Gastrocnemius medialis (tissue), 4 donors: ENCODE data around the gene DDR2. TPM values are rescaled to one million over a fixed set of nuclear protein-coding genes. Genes with fewer than 3 reads are reported as not detected.
A peak's percentile ranks its signal among the peaks of the same experiment; 100 is the strongest.

Experiments
- ATAC-seq, 2 donors: fragments of 150-250 bp; one replicate each; pipeline ENCODE4 v1.9.1; 2016
- DNase-seq, 2 donors: peaks; one replicate each; pipeline ENCODE4 v3.0.0-alpha.2; 2019
- H3K27ac ChIP-seq, 4 donors: fragments of 200-600 bp; sonication (generic); 1 replicate in 1 of 4; 2 replicates in 3 of 4; pipeline ENCODE4 v1.5.1; 2016 to 2018; ENCODE audit warnings: mild to moderate bottlenecking in 2 of 4, moderate library complexity in 1 of 4
- H3K27me3 ChIP-seq, 3 donors: fragments of 200-600 bp; sonication (generic) in 2 of 3; 1 replicate in 1 of 3; 2 replicates in 2 of 3; pipeline versions ENCODE4 v1.5.1 to v1.6.0; 2016 to 2019; ENCODE audit warnings: mild to moderate bottlenecking in 1 of 3, moderate library complexity in 1 of 3
- H3K36me3 ChIP-seq, 2 donors: fragments of 200-600 bp; sonication (generic) in 1 of 2; one replicate each; pipeline ENCODE4 v1.5.1; 2017 to 2018
- H3K4me1 ChIP-seq, 2 donors: fragments of 200-600 bp; sonication (generic) in 1 of 2; one replicate each; pipeline ENCODE4 v1.5.1; 2016 to 2017; ENCODE audit warnings: mild to moderate bottlenecking in 2 of 2
- H3K4me3 ChIP-seq, 4 donors: fragments of 200-600 bp; sonication (generic) in 3 of 4; 1 replicate in 1 of 4; 2 replicates in 3 of 4; pipeline ENCODE4 v1.5.1; 2016 to 2019; ENCODE audit warnings: mild to moderate bottlenecking in 2 of 4
- H3K9me3 ChIP-seq, 3 donors: fragments of 200-600 bp; sonication (generic) in 2 of 3; 1 replicate in 1 of 3; 2 replicates in 2 of 3; pipeline ENCODE4 v1.5.1; 2016 to 2019
- CTCF ChIP-seq, 5 experiments: fragments of 450-650 bp in 3 of 5; fragments of 200-600 bp in 2 of 5; sonication (generic) in 2 of 5; IDR thresholded peaks in 4 of 5; conservative IDR thresholded peaks in 1 of 5; 1 replicate in 4 of 5; 2 replicates in 1 of 5; pipeline ENCODE4 v1.5.1; 2016 to 2019; ENCODE audit warnings: antibody characterized with exemption in 5 of 5, mild to moderate bottlenecking in 3 of 5, moderate library complexity in 3 of 5
- POLR2A ChIP-seq, 2 donors: fragments of 450-650 bp; IDR thresholded peaks; one replicate each; pipeline ENCODE4 v1.6.1; 2017; ENCODE audit warnings: antibody characterized with exemption in 2 of 2, mild to moderate bottlenecking in 2 of 2, moderate library complexity in 2 of 2
- in situ Hi-C, 4 donors: fragments of 200-750 bp; cut with MboI; loops; one replicate each; pipeline versions ENCODE4 v1.15.0 to v1.8.0; 2017; ENCODE audit warnings: low sequenced_read_pairs in 4 of 4
- intact Hi-C: fragments of 100-400 bp; cut with DNase I; formaldehyde crosslinking; loops from one replicate; pipeline ENCODE4 v1.15.1; 2023; ENCODE audit warnings: low total_unique reads
- total RNA-seq, 4 donors: library from RNA; depleted of rRNA; stranded (reverse); fragments of >200 nt; gene quantifications; one replicate each; pipeline versions ENCODE4 v1.1.0 to v1.2.3, GENCODE V29; 2016

Gene DDR2
- total RNA-seq, 4 donors from 2014 or later: 9.8 to 15.4 (median 10.6) TPM

DNA sequence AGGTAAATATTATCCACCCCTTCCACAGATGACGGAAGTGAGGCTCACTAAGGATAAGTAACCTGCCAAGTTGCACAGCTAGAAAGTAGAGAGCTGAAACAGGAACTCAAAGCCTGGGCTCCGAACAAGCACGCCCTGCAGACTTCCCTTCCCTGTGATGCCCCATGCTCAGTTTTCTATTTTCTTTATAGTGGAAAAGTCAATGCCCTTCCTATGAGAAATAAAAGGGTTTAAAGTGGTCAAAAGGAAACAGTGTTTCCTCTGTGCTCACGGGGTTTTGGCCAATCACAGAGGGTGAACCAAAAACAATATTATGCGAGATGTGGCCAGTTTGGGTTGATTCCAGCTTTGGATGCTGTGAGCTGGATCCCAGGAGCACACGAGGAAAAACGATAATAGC lies 44.5 kb downstream of the DDR2 start:
- in situ Hi-C loops (no loop called here), intact Hi-C loops (no loop called here)
- Histone ChIP-seq H3K27me3 (no peaks in the 10 kb centered on the region), H3K36me3 (no peaks in the 10 kb centered on the region), H3K4me3 (no peak overlapping the region), H3K9me3 (no peaks in the 10 kb centered on the region), H3K27ac (peak overlapping the region in 3 of 4 donors; percentile 35 to 42 (median 37)), H3K4me1 (peaks cover 9 to 10% of the 10 kb centered on the region in 2 donors)
- TF ChIP-seq POLR2A (IDR thresholded peaks at IDR 0.05) (no peak), CTCF (IDR thresholded peaks at IDR 0.05 in 4 of 5, conservative IDR thresholded peaks at IDR 0.05 in 1 of 5) (no peak)
- DNase-seq (no peak), ATAC-seq (no peak)

DNA sequence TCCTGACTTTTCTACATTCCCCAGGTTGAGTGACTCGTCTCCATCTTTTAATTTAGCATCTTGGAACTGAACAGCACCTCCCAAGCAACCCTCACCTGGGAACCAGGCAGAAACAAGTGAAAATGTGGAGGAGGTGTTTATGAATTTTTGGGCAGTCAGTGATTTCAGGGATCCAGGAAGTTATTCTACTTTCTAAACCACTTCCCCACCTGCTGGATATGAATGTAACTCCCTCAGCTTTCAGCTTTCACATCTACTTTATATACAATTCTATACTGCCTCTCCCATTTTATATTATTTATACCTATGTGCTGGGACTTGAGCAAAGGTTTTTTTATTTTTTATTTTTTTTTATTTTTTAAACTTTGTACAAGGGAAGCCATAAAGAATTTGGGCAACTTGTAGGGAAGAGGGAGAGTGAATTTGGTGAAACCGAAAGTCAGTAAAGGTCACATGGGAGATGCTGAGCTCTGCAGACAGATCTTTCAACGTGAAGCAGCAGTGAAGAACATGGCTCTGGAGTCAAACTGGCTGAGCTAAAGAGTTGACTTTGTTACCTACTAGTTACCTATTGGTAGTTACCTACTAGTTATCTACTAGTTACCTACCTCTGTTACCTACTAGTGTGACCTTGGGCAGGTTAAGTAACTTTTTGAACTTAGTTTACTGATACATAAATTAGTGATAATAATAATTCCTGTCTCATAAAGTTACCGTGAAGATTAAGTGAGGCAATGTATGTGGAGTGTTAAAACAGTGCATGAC lies 45.5 kb downstream of the DDR2 start:
- intact Hi-C loops: no loop called here
- H3K4me1 ChIP-seq: peaks cover under 1 to 4% of the 10 kb centered on the region in 2 donors
- no peak for ATAC-seq

GRCh38 chr1:162678439-162678838 lies 46.2 kb downstream of the DDR2 start:
- Histone ChIP-seq H3K27me3 (no peaks in the 10 kb centered on the region), H3K9me3 (no peaks in the 10 kb centered on the region), H3K4me1 (peaks cover 0 to 4% of the 10 kb centered on the region in 2 donors), H3K4me3 (no peak overlapping the region), H3K27ac (peak overlapping the region in 2 of 4 donors; percentile 10 to 20), H3K36me3 (no peaks in the 10 kb centered on the region)
- DNase-seq (peak in 1 of 2 donors; percentile 28), ATAC-seq (peak; percentile 48 to 78)
- in situ Hi-C loops: no loop called here
- TF ChIP-seq POLR2A (IDR thresholded peaks at IDR 0.05) (no peak), CTCF (IDR thresholded peaks at IDR 0.05 in 4 of 5, conservative IDR thresholded peaks at IDR 0.05 in 1 of 5) (no peak)
- intact Hi-C loops: no loop called here

More for the DNA sequence above, 45.5 kb downstream of the DDR2 start:
- H3K27me3 ChIP-seq: no peaks in the 10 kb centered on the region
- H3K9me3 ChIP-seq: no peaks in the 10 kb centered on the region
- H3K27ac ChIP-seq: peak overlapping the region in 2 of 4 donors; percentile 20 to 42
- TF ChIP-seq CTCF (IDR thresholded peaks at IDR 0.05 in 4 of 5, conservative IDR thresholded peaks at IDR 0.05 in 1 of 5) (no peak), POLR2A (IDR thresholded peaks at IDR 0.05) (no peak)
- H3K36me3 ChIP-seq: no peaks in the 10 kb centered on the region
- DNase-seq: no peak
- no peak overlapping the region for H3K4me3 ChIP-seq
- in situ Hi-C loops: no loop called here

DNA sequence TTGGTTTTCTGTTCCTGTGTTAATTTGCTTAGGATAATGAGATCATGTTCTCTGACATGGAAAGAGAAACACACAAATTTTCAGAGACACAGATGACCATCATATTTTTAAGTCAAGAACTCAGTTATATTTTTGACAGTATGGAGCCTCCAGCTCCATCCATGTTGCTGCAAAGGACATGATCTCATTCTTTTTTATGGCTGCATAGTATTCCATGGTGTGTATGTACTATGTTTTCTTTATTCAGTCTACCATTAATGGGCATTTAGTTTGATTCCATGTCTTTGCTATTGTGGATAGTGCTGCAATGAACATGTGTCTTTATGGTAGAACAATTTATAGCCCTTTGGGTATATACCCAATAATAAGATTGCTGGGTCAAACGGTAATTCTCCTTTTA lies 47.0 kb downstream of the DDR2 start:
- Histone ChIP-seq H3K27ac (no peak overlapping the region), H3K9me3 (no peaks in the 10 kb centered on the region), H3K27me3 (no peaks in the 10 kb centered on the region), H3K36me3 (no peaks in the 10 kb centered on the region), H3K4me3 (no peak overlapping the region), H3K4me1 (peaks cover 0 to 4% of the 10 kb centered on the region in 2 donors)
- ATAC-seq: no peak
- no peak for DNase-seq
- in situ Hi-C loops: no loop called here
- intact Hi-C loops: no loop called here
- no peak for TF ChIP-seq CTCF (IDR thresholded peaks at IDR 0.05 in 4 of 5, conservative IDR thresholded peaks at IDR 0.05 in 1 of 5)
- no peak for TF ChIP-seq POLR2A (IDR thresholded peaks at IDR 0.05)
